CD4-positive, CD25-positive, alpha-beta regulatory T cell (primary cell): ENCODE results near the gene NLRP3. TPM values are rescaled to one million over a fixed set of nuclear protein-coding genes. Genes with fewer than 3 reads are reported as not detected.
A peak's percentile ranks its signal among the peaks of the same experiment; 100 is the strongest.
"Not testable (repeated sequence)": the region's sequence is repeated elsewhere in the genome, so short reads cannot be mapped to it uniquely, and the experiment has no call there.

Experiments used
- ATAC-seq, 2 donors: fragments of 150-1000 bp; cut with Tn5 transposase; one replicate each; pipeline ENCODE4 v1.10.0; 2021; ENCODE audit warnings: low read depth in 2 of 2, moderate number of reproducible peaks in 2 of 2, moderate library complexity in 1 of 2
- DNase-seq, 3 donors: peaks; one replicate each; pipeline versions ENCODE4 v3.0.0 to v3.0.0-alpha.2; 2012 to 2022; ENCODE audit warnings: mixed read lengths in 1 of 3
- H3K27ac ChIP-seq: one replicate; pipeline ENCODE4 v1.7.0; 2013; ENCODE audit warnings: mild to moderate bottlenecking, low read length; ENCODE audit not compliant: insufficient read depth, poor library complexity, severe bottlenecking
- H3K27me3 ChIP-seq: one replicate; pipeline ENCODE4 v1.7.0; 2013; ENCODE audit warnings: low read length; ENCODE audit not compliant: control insufficient read depth, insufficient read depth
- H3K36me3 ChIP-seq: one replicate; pipeline ENCODE4 v1.7.0; 2013; ENCODE audit warnings: mild to moderate bottlenecking, low read length, moderate library complexity; ENCODE audit not compliant: control insufficient read depth, insufficient read depth
- H3K4me1 ChIP-seq: 2 replicates; pipeline ENCODE4 v1.7.0; 2013; ENCODE audit warnings: mild to moderate bottlenecking, low read length; ENCODE audit not compliant: insufficient read depth, control insufficient read depth, poor library complexity, severe bottlenecking
- H3K4me3 ChIP-seq: one replicate; pipeline ENCODE4 v1.7.0; 2013; ENCODE audit warnings: low read depth, mild to moderate bottlenecking, low read length, moderate library complexity
- H3K9me3 ChIP-seq, 2 experiments: 1 replicate in 1 of 2; 2 replicates in 1 of 2; pipeline ENCODE4 v1.7.0; 2013; ENCODE audit warnings: low read length in 2 of 2, mild to moderate bottlenecking in 1 of 2, moderate library complexity in 1 of 2; ENCODE audit not compliant: control insufficient read depth in 2 of 2
- H3K27ac Mint-ChIP-seq, 3 donors: one replicate each; pipeline ENCODE4 v1.8.0; 2020 to 2022; ENCODE audit warnings: mild to moderate bottlenecking in 3 of 3, mixed read lengths in 3 of 3, moderate library complexity in 2 of 3
- H3K27me3 Mint-ChIP-seq: one replicate; pipeline ENCODE4 v1.8.0; 2022; ENCODE audit warnings: mild to moderate bottlenecking, mixed read lengths
- H3K36me3 Mint-ChIP-seq: one replicate; pipeline ENCODE4 v1.8.0; 2020; ENCODE audit warnings: mixed read lengths
- H3K4me1 Mint-ChIP-seq, 4 donors: one replicate each; pipeline ENCODE4 v1.8.0; 2020 to 2022; ENCODE audit warnings: mixed read lengths in 4 of 4, mild to moderate bottlenecking in 1 of 4
- H3K4me3 Mint-ChIP-seq, 4 donors: one replicate each; pipeline ENCODE4 v1.8.0; 2020 to 2022; ENCODE audit warnings: mild to moderate bottlenecking in 4 of 4, mixed read lengths in 4 of 4, moderate library complexity in 3 of 4
- H3K9me3 Mint-ChIP-seq, 7 donors: one replicate each; pipeline ENCODE4 v1.8.0; 2020 to 2022; ENCODE audit warnings: mixed read lengths in 7 of 7, mild to moderate bottlenecking in 3 of 7, moderate library complexity in 2 of 7
- polyA plus RNA-seq, 4 donors: library from polyadenylated mRNA; unstranded; fragments of 300-500 nt; fragmentation: Illumina TruSeq; gene quantifications; one replicate each; pipeline ENCODE4 v1.2.3, GENCODE V29; 2021
- total RNA-seq: library from RNA; stranded (reverse); gene quantifications from one replicate; pipeline ENCODE4 v1.2.3, GENCODE V29; 2022

The NLRP3 gene
- 2.0 TPM for total RNA-seq
- under 1 TPM in 2 of 4 donors, not detected in 2; 0.10 to 0.34 TPM for polyA plus RNA-seq

- H3K27ac Mint-ChIP-seq = peak within 1 kb of the TSS; percentile 50 to 83 (median 74)
- peaks cover 15% of the 10 kb centered on the region for H3K4me1 ChIP-seq
- peak within 1 kb of the TSS; percentile 10 to 83 (median 54) for H3K4me3 Mint-ChIP-seq
- peak in 2 of 3 donors; percentile 18 to 45 for DNase-seq
- no peaks in the 10 kb centered on the region for H3K9me3 ChIP-seq
- peaks cover 0 to 27% (median 13%) of the 10 kb centered on the region in 4 donors for H3K4me1 Mint-ChIP-seq
- H3K36me3 ChIP-seq = no peaks in the 10 kb centered on the region
- H3K36me3 Mint-ChIP-seq = no peaks in the 10 kb centered on the region
- peaks cover 0 to 1% (median 0%) of the 10 kb centered on the region in 7 donors for H3K9me3 Mint-ChIP-seq
- peak within 1 kb of the TSS; percentile 62 for H3K4me3 ChIP-seq
- H3K27ac ChIP-seq = no peak within 1 kb of the TSS
- H3K27me3 ChIP-seq = peaks cover 1% of the 10 kb centered on the region
- peak; percentile 74 to 78 for ATAC-seq
- no peaks in the 10 kb centered on the region for H3K27me3 Mint-ChIP-seq
Observed at GRCh38 chr1:247415423-247416361, at the start of gene NLRP3. Gene NLRP3 (plus strand): TSS chr1:247416173. CDS start chr1:247418801, 2,628 bp downstream.

- not testable (repeated sequence) for H3K27ac ChIP-seq, H3K4me1 ChIP-seq, ATAC-seq, H3K36me3 Mint-ChIP-seq, H3K4me3 Mint-ChIP-seq, H3K27me3 ChIP-seq, H3K27ac Mint-ChIP-seq, H3K4me3 ChIP-seq, H3K9me3 Mint-ChIP-seq, H3K9me3 ChIP-seq, DNase-seq, H3K36me3 ChIP-seq, H3K4me1 Mint-ChIP-seq
- H3K27me3 Mint-ChIP-seq = peaks cover 15% of the 10 kb centered on the region
Observed at GRCh38 chr1:247366345-247366744, 49.6 kb upstream of the NLRP3 start.

- no peaks in the 10 kb centered on the region for H3K27me3 ChIP-seq
- Mint-ChIP-seq H3K27ac (no peak overlapping the region), H3K4me3 (no peak overlapping the region), H3K9me3 (peaks cover 0 to 6% (median 0%) of the 10 kb centered on the region in 7 donors), H3K4me1 (peaks cover 0 to 4% (median 0%) of the 10 kb centered on the region in 4 donors), H3K36me3 (no peaks in the 10 kb centered on the region), H3K27me3 (peaks cover 14% of the 10 kb centered on the region)
- ATAC-seq (no peak), DNase-seq (no peak)
- no peaks in the 10 kb centered on the region for H3K9me3 ChIP-seq
- H3K27ac ChIP-seq = no peak overlapping the region
- no peaks in the 10 kb centered on the region for H3K36me3 ChIP-seq
- no peaks in the 10 kb centered on the region for H3K4me1 ChIP-seq
- no peak overlapping the region for H3K4me3 ChIP-seq
Observed at GRCh38 chr1:247366926-247367645, 48.9 kb upstream of the NLRP3 start.

GRCh38 chr1:247367786-247368422 lies 48.1 kb upstream of the NLRP3 start:
- DNase-seq (no peak), ATAC-seq (no peak)
- H3K36me3 Mint-ChIP-seq = no peaks in the 10 kb centered on the region
- H3K4me1 Mint-ChIP-seq = peaks cover 0 to 4% (median 2%) of the 10 kb centered on the region in 4 donors
- peaks cover 0 to 6% (median 0%) of the 10 kb centered on the region in 7 donors for H3K9me3 Mint-ChIP-seq
- no peak overlapping the region for H3K27ac Mint-ChIP-seq
- Histone ChIP-seq H3K9me3 (no peaks in the 10 kb centered on the region), H3K36me3 (no peaks in the 10 kb centered on the region), H3K4me3 (no peak overlapping the region), H3K4me1 (peaks cover 2% of the 10 kb centered on the region), H3K27ac (no peak overlapping the region), H3K27me3 (no peaks in the 10 kb centered on the region)
- peaks cover 16% of the 10 kb centered on the region for H3K27me3 Mint-ChIP-seq
- no peak overlapping the region for H3K4me3 Mint-ChIP-seq

- Histone ChIP-seq H3K4me3 (no peak overlapping the region), H3K27me3 (no peaks in the 10 kb centered on the region), H3K27ac (no peak overlapping the region), H3K9me3 (no peaks in the 10 kb centered on the region), H3K4me1 (peaks cover 3% of the 10 kb centered on the region), H3K36me3 (no peaks in the 10 kb centered on the region)
- Mint-ChIP-seq H3K9me3 (peaks cover 0 to 4% (median 0%) of the 10 kb centered on the region in 7 donors), H3K4me3 (no peak overlapping the region), H3K4me1 (peaks cover 0 to 4% (median 2%) of the 10 kb centered on the region in 4 donors), H3K27ac (no peak overlapping the region), H3K36me3 (no peaks in the 10 kb centered on the region), H3K27me3 (peaks cover 18% of the 10 kb centered on the region)
- ATAC-seq = no peak
- no peak for DNase-seq
Observed at GRCh38 chr1:247368490-247369145, 47.4 kb upstream of the NLRP3 start.

- Mint-ChIP-seq H3K36me3 (no peaks in the 10 kb centered on the region), H3K27ac (no peak overlapping the region), H3K9me3 (peaks cover 0 to 1% (median 0%) of the 10 kb centered on the region in 7 donors), H3K4me1 (peaks cover 4 to 9% (median 5%) of the 10 kb centered on the region in 4 donors), H3K4me3 (no peak overlapping the region), H3K27me3 (peaks cover 24% of the 10 kb centered on the region)
- H3K9me3 ChIP-seq = no peaks in the 10 kb centered on the region
- peaks cover 3% of the 10 kb centered on the region for H3K4me1 ChIP-seq
- no peaks in the 10 kb centered on the region for H3K27me3 ChIP-seq
- no peak overlapping the region for H3K4me3 ChIP-seq
- no peaks in the 10 kb centered on the region for H3K36me3 ChIP-seq
- DNase-seq (no peak), ATAC-seq (no peak)
- no peak overlapping the region for H3K27ac ChIP-seq
Observed at GRCh38 chr1:247370786-247371732, 44.9 kb upstream of the NLRP3 start.
